HL-60 (cell line): ENCODE results near the gene TMEM221.

Experiments
- DNase-seq, 2 experiments: peaks; one replicate each; pipeline ENCODE4 v3.0.0-alpha.2; 2010 to 2020; ENCODE audit warnings: low read depth in 1 of 2, low spot score in 1 of 2
- H3K27ac ChIP-seq: fragments of 250-450 bp; sonication (Bioruptor Pico); replicated peaks from 2 replicates; pipeline ENCODE4 v1.5.1; 2020; ENCODE audit warnings: mild to moderate bottlenecking, moderate library complexity
- H3K27me3 ChIP-seq: fragments of 250-450 bp; sonication (Bioruptor Pico); 2 replicates; pipeline ENCODE4 v1.5.1; 2021; ENCODE audit warnings: mild to moderate bottlenecking, moderate library complexity; ENCODE audit not compliant: insufficient read depth, poor library complexity, severe bottlenecking
- H3K4me3 ChIP-seq: replicated peaks from 2 replicates; pipeline ENCODE4 v1.5.1; 2011; ENCODE audit warnings: mild to moderate bottlenecking, control low read depth, low read length; ENCODE audit not compliant: insufficient read depth
- CTCF ChIP-seq: IDR thresholded peaks from one replicate; pipeline ENCODE4 v1.5.1; 2011; ENCODE audit warnings: low read length, control low read depth, inconsistent platforms; ENCODE audit not compliant: insufficient read depth
- GABPA ChIP-seq: IDR thresholded peaks from 2 replicates; pipeline ENCODE4 v1.6.1; 2012; ENCODE audit warnings: low read depth
- POLR2AphosphoS5 ChIP-seq: IDR thresholded peaks from 2 replicates; pipeline ENCODE4 v1.6.1; 2012; ENCODE audit warnings: low read depth
- REST ChIP-seq: IDR thresholded peaks from 2 replicates; pipeline ENCODE4 v1.6.1; 2012; ENCODE audit warnings: low read depth; ENCODE audit not compliant: insufficient replicate concordance
- SPI1 ChIP-seq: IDR thresholded peaks from 2 replicates; pipeline ENCODE4 v1.6.1; 2012; ENCODE audit warnings: low read depth, mild to moderate bottlenecking, borderline replicate concordance

The TMEM221 gene

GRCh38 chr19:17457616-17458015 lies 9.1 kb upstream of the TMEM221 start:
- TF ChIP-seq SPI1 (no peak), CTCF (no peak), REST (no peak), POLR2AphosphoS5 (no peak), GABPA (no peak)
- H3K27me3 ChIP-seq: peaks cover 11% of the 10 kb centered on the region

GRCh38 chr19:17456127-17456526 lies 7.7 kb upstream of the TMEM221 start:
- Histone ChIP-seq H3K27me3 (peaks cover 9% of the 10 kb centered on the region), H3K27ac (no peak overlapping the region), H3K4me3 (no peak overlapping the region)
- no peak for DNase-seq
- TF ChIP-seq POLR2AphosphoS5 (no peak), GABPA (no peak), SPI1 (no peak), REST (no peak), CTCF (no peak)

More at GRCh38 chr19:17457616-17458015, 9.1 kb upstream of the TMEM221 start:
- DNase-seq: no peak
- H3K27ac ChIP-seq: no peak overlapping the region
- no peak overlapping the region for H3K4me3 ChIP-seq

- no peak for DNase-seq
Measured at GRCh38 chr19:17455308-17456123, 7.0 kb upstream of the TMEM221 start.

More at GRCh38 chr19:17455308-17456123, 7.0 kb upstream of the TMEM221 start:
- peaks cover 9% of the 10 kb centered on the region for H3K27me3 ChIP-seq
- TF ChIP-seq REST: no peak
- TF ChIP-seq POLR2AphosphoS5: no peak
- TF ChIP-seq CTCF: no peak
- no peak for TF ChIP-seq SPI1
- no peak for TF ChIP-seq GABPA
- H3K4me3 ChIP-seq: no peak overlapping the region
- no peak overlapping the region for H3K27ac ChIP-seq
